Thyroid gland (tissue), 4 donors: Measurements from ENCODE around the gene PSMD12.

Experiments used
- CTCF ChIP-seq, 6 experiments: fragments of 200-600 bp in 3 of 6; fragments of 450-650 bp in 3 of 6; sonication (generic) in 3 of 6; IDR thresholded peaks; one replicate each; pipeline ENCODE4 v1.5.1; 2016 to 2019; ENCODE audit warnings: antibody characterized with exemption in 6 of 6, mild to moderate bottlenecking in 2 of 6, inconsistent platforms in 1 of 6, moderate library complexity in 1 of 6
- POLR2A ChIP-seq, 2 donors: fragments of 450-650 bp; IDR thresholded peaks; one replicate each; pipeline ENCODE4 v1.6.1; 2017; ENCODE audit warnings: antibody characterized with exemption in 2 of 2, mild to moderate bottlenecking in 2 of 2, moderate library complexity in 1 of 2

GRCh38 chr17:67401106-67401505, 34.7 kb upstream of the PSMD12 start:
- no peak for TF ChIP-seq CTCF (IDR thresholded peaks at IDR 0.05)
- no peak for TF ChIP-seq POLR2A (IDR thresholded peaks at IDR 0.05)
